ENCODE data around the gene ZC3H7B.

ZC3H7B gene

DNA sequence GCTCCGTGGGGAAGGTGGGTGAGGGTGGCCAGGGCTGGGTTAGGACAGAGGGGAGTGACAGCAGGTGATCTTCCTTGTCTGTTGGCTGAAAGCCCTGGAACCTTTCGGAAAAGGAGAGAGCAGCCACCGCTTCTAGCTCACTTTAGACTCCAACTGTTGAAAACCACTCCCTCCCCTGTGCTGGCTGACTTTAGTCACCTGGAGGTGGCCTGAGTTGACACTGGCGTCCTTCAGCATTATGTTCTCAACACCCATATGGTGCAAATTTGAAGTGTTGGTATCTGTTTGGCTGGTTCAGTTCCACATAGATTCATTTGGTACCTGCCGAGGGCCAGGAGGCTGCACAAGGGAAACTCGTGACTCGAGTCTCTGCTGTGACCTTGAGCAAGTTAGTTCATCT is 28.8 kb downstream of the ZC3H7B start:
- no peak for DNase-seq

DNA sequence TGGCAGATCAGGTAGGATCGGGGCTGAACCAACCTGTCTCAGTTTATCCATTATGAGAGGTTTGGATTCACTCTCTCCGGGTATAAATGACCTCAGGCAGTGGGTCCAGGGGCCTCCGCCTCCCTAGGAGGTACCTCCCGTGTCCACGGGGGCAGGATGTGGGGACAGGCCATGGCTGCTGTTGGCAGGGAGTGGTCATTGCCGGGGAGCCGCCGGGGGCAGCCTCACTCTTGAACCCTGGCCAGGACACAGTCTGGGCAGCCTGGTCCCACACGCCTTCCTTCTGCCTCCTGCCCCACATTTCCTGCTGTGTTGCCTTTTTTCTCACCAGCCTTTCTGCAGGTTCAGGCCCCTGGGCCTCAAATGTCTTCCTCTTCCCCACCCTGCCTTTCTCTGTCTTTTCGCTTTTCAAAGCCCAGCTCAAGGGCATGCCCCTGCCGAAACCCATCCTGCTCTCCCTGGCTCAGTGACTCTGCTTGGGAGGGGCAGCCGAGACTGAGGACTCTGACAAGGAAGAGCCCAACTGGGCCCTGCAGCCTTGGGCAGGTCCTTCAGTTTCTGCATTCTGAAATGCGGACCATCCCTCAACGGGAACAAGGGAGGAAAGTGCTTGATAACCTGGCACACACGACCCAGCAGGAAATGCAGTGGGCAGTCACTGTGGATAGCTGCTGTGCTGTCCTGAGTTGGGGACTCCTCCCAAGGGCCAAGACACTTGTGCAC is 31.1 kb downstream of the ZC3H7B start:
- DNase-seq = no peak

DNA sequence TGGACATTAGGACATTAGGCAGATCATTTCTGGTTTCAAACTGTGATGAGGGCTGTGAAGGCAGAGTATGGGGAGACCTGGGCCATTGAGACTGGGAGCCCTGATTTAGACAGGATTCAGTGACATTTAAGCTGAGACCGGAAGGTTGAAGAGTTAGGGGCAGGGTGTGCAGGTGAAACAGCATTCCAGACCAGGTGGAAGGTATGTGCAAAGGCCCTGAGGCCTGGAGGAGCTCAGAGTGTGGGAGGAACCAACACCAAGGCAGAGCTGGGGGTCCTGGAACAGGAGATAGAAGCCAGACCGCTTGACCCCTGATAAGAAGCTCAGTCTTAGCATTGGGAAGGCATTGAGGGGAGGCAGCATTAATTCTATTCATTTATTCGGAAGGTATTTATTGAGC is 32.5 kb downstream of the ZC3H7B start:
- no peak for DNase-seq

DNA sequence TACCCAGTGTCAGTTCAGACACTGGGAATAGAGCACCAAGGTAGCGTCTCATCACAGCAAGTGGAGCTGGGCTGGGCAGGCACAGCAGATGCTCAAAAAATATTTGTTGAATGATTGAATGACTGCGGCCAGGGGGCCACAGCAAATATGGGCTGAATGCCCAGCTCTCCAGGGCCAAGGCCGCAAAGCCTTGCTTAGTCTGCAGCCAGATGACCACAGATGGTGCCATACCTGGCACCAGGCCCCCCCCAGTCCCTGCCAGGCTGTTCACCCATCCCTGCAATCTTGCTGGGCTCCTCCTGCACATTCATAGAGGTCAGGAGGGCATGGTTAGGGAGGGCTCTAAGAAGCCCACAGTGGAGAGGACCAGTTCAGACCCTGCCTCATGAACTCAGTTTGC is 32.9 kb downstream of the ZC3H7B start:
- DNase-seq = no peak

DNA sequence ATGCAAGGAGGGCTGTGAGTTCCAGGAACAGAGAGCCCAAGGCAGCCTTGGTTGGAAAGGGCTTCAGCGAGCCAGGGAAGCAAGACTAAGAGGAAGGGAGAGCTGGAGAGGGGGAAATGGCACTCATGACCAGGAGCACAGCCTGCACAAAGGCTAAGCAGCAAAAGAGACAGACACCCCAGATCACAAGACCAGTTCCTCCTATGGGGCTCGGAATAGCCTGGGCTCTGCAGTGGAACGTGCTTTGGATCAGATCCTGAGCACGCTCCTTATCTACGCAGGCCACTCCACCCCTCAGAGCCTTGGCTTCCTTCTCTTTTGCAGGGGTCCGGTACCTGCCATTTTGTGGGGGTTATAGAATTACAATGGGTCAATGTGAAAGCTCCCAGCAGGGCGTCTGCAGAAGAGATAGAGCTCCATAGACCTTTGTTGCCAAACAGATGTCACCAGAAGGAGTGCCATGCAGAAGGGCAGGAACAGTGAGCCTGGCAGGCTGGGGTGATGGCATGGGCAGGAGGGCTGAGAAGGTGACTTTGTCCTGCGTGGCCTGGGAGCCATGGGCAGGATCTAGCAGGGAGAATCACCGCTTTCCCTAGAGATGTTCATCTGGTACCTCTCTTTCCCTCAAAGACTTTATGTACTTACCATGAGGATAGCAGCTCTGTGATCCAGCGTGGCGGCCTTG is 33.8 kb downstream of the ZC3H7B start:
- DNase-seq = no peak

DNA sequence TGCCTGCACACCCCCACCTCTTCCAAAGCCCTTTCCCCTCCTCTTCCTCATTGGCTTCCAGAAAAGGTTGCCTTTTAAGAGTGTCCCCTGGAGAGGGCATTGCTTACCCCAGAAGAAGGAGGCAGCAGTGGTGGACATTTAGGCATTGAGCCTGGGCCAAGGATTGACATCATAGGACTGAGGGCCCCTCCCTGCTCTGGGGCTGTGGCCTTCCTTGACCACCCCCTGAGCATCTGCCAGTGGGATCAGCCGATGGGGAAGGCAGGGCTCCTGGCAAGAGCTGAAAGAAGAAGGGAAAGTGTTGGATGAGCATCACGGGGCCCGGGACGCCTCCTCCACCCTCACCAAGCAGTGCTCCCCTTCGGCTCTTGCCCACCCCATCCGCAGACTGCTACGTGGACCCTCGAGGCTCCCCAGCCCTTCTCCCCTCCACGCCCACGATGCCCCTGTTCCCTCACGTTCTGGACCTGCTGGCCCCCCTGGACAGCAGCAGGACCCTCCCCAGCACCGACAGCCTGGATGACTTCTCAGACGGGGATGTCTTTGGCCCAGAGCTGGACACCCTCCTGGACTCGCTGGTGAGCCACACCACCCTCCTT is 37.4 kb downstream of the ZC3H7B start:
- DNase-seq = no peak

DNA sequence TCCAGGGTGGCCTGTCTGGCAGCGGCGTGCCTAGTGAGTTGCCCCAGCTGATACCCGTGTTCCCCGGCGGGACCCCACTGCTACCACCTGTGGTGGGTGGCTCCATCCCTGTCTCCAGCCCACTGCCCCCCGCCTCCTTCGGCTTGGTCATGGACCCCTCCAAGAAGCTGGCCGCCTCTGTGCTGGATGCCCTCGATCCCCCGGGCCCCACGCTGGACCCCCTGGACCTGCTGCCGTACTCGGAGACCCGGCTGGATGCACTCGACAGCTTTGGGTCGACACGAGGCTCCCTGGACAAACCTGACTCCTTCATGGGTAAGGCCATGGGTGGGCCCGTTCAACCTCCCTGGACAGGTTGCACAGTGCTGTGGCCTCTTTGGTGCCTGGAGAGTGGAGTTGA is 38.5 kb downstream of the ZC3H7B start:
- DNase-seq = no peak

DNA sequence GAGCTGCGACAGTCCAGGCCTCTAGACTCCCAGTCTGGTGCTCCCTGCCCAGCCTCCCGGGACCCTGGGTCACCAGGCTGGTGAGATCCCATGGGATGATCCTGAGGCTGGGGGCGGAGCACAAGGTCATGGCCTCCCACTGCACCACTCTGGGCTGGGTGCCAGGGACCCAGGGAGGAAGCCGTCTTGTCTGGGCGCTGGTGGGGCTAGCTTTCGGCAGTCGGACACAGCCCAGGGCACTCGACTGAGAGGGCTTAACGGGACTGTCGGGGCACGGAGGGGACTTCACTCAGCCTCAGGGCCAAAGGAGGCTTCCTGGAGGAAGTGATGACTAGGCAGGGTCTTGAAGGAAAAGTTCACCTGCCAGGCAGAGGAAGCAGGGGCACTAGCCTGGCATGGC is 39.0 kb downstream of the ZC3H7B start:
- DNase-seq = no peak

DNA sequence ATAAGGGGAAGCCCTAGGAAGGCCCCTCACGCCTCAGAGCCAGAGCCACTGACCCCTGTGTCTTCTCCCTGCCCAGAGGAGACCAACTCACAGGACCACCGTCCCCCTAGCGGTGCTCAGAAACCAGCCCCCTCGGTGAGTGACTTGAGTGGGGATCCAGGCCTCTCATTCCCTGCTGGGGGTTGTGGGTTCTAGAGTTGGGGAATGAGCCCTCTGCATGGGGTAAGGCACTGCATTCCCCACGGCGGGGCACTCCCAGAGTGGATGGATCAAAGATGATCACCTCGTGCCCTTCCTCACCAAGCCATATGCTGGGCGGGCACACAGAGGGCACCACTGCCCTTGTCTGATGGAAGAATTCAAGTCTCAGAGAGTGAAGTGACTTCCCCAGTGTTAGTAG is 39.7 kb downstream of the ZC3H7B start:
- no peak for DNase-seq

DNA sequence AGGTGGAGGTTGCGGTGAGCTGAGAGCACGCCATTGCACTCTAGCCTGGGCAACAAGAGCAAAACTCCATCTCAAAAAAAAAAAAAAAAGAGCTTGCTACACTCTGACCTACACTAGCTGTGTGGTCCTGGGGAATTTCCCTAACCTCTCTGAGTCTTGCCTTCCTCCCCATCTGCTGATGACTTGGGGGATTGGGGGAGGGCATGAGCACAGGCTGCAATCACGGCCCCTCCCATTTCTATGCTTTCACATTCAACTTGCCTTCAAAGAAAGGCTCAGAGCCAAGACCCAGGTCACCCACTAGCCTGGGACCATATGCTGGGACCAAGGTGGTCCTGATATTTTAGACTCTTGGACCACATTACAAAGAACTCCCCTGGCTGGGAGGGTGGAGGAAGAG is 40.7 kb downstream of the ZC3H7B start:
- DNase-seq = no peak

DNA sequence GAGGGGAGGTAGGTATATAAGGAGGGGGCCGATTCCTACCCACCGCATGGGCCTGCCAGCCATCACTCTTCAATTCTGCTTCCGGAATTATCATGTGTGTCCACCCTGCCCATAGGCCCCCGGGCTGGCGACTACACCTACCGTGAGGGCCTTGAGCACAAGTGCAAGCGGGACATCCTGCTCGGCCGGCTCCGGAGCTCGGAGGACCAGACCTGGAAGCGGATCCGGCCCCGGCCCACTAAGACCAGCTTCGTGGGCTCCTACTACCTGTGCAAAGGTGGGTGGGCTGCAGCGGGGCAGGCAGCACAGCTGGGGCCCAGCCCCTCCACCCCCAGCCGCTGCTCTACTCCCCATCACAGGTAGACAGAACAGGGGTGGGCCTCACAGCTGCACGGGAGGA is 42.0 kb downstream of the ZC3H7B start:
- DNase-seq = no peak

DNA sequence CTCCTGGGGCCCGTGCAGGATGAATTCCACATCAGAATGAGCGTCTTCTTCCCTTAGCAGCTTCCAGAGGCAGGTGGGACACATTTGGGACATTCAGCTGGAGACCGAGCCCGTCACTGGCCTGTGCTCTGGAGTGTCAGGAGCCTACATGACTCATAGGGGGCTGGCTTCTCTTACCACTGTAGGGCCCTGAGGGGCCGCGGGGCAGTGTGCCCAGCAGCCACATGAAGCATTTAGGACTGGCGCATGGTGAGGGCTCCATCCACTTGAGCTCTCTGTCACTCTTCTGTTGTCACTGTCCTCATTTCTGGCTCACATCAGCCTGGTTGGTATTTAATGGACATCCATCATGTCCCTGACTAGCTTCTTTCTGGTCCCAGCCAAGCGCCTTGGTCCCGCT is 42.4 kb downstream of the ZC3H7B start:
- no peak for DNase-seq

DNA sequence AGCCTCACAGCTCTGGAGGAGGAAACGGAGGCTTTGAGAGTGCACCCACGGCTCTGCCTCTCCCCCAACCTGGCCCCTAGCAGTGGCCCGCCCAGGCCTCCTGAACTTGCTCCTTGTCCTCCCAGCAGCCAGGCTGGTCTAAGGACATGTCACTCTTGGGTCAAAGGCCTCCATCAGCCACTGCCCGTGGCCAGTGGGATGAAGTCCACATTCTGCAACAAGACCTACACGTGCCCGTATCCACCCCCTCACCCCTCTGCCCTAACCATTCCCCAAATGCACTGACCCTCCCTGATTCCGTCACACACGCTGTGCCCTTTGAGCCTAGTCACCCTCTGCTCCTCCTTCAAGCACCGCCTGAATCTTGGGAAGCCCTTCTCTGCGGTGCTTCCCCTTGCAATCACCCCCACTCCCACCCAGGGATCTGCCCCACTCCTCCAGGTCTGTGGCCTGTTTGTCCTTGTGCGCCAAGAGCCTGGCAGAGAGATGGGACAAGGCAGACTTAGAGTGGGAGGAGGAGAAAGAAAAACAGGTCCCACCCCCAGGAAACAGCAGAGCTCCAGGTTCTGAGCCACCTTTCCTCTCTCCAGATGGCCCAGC is 43.0 kb downstream of the ZC3H7B start:
- no peak for DNase-seq

DNA sequence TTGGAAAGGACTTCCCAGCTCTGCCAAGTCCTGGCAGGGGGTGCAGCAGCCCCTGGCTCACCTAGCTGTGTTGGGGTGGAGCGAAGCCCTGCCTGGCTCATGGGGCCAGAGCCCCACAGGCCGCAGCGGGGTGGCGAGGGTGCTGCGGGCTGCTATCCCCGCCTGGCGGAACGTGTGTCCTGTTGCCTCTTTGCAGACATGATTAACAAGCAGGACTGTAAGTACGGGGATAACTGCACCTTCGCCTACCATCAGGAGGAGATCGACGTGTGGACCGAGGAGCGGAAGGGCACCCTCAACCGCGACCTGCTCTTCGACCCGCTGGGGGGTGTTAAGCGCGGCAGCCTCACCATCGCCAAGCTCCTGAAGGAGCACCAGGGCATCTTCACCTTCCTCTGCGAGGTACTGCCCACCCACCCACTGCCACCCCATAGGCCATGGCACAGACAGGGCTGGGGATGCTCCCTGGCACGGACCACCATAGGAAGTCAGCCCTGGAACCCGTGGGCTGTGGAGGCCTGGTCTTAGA is 44.5 kb downstream of the ZC3H7B start:
- no peak for DNase-seq

DNA sequence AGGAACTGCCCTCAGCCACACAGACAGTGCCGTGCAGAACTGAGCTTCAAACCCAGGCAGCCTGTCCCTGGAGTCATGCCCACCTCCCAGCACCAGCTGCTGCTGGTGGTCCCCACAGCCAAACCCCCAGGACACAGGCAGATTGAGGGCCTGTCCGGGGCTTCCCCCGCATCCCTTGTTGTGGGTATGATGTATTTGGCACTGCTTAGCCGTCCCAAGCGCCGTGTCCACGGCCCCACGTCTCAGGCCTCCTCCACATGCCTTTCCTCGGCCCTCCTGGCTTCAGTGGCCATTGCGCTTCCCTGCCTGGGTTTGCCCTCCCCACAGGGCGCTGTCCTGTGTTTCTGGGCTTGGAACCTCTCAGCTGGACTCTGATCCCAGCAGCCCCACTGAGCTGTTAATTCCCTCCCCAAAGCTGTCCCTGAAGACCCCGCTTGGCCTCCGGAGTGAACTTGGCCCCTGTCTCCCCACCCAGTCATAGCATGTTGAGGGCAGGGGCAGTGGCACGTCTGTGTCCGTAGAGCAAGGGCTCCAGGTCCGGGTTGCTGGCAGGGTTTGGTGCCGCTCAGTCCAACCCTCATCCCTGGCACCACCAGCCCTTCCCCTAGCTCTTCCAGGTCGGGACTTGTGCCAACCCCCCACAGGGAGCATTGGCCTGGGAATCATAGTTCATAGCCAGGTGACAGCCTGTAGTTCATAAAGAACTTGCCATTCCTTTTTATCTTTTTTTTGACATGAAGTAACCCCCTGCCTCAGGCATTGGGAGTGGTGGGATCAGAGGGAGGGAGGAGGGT is 45.9 kb downstream of the ZC3H7B start:
- DNase-seq = no peak

DNA sequence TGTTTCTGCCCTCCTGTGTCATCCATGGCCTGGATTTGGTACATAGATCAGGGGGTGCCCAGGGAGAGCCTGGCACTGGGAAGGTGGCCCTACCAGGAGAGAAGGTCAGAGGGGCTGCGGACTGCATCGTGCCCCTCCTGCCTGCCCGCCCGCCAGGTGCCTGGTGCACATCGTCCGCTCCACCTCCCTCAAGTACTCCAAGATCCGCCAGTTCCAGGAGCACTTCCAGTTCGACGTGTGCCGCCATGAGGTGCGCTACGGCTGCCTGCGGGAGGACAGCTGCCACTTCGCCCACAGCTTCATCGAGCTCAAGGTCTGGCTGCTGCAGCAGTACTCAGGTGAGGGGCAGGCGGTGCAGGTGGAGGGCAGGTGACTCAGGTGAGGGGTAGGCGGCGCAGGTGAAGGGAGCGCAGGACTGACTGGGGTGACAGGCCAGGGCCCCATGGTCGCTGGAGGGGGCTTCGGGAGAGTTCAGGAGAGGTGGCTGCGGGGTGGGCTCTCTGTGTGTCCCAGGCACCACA is 47.7 kb downstream of the ZC3H7B start:
- DNase-seq = no peak

DNA sequence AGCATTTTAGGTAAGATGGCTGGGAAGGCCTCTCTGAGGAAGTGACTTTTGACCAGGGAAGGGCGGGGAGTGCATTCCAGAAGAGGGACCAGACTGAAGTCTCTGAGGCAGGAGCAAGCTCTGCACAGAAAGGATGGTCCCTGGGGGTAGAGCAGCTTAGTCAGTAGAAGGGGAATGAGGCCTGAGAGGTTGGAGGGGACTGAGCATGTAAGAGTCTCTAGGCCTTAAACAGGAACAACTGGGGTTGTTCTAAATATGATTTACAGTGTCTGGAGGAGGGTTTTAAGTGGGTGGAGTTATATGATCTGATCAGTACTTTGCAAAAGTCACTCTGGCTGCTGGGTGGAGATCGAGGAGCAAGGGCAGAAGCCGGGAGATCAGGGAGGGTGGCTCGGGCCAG is 48.8 kb downstream of the ZC3H7B start:
- DNase-seq = no peak

DNA sequence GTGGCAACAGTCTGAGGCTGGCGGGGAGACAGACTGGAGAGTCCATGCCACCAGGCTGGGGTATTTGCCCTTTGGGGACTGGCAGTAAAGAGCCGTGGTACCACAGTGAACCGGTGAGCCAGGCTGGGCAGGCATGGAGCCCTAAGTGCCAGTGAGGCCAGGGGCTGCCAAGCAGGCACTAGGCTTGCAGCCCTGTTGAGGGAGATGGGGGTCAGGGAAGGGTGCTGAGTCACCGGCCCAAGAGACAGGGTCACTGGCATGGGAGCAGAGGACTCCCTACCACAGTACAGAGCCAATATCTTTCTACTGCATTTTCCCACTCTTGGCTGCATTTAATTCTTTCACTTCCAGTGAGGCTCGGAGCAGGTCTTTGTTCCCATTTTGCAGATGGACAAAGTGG is 49.7 kb downstream of the ZC3H7B start:
- no peak for DNase-seq

DNA sequence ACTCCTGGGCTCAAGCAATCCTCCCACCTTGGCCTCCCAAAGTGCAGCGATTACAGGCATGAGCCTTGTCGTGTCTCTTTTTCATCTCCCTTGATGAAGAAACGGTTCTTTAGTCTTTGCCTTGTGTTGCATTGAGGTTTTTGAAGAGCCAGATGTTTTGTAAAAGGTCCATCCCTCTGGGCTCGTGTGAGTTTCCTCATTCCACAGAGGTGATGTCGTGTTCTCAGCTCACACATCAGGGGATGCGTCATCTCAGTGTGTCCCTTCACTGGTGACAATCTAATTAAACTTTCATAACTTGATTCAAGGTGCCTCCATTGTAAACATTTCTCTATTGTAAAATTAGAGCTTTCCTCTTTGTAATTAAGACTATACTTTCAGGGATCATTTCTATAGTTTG is 50.7 kb downstream of the ZC3H7B start:
- DNase-seq = no peak

DNA sequence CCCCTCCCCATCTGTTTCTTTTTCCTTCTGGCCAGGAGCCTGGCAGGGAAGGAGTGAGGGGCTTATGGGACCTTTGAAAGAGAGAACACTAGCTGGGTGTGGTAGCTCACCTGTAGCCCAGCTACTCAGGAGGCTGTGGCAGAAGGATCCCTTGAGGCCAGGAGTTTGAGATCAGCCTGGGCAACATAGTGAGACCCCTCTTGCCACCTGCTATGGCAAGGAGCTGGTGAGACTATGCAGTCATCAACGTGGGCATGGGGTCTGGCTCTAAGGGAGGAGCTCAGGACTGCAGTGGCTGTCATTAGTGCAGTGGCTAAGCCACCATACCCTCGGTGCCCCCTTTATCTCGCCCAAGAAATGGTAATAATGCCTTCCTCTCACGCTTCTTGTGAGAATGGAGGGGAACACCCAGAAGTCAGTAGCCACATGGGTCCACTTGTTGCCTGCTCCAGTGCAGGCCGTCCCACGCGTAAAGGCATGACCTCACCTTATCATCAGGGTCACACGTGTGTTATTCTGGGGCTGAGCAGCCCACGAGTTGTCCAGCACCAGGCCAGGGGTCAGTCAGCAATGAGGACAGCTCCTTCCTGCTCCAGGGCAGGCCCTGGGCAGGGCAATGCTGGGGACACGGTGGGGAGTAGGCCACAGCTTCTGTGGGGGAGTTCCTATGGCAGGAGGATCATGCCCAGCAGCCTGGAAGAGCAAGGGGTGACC is 52.7 kb downstream of the ZC3H7B start:
- DNase-seq = no peak

DNA sequence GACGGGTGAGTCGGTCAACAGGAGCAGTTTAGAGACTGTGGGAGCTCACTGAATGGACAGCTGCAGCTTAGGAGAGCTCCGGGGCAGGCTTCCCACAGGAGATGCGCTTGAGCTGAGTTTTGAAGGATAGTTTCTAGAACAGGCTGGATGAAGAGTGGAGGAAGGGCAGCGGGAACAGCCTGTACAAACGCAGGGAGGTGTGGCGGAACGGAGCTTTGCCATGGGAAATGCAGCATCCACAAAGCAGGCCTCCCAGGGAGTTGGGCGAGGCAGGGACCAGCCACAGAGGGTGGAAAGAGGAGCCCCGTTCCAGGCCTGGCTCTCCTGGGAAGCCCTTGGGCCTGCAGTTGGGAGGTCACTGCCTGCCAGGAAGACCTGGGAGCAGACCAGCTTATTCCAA is 53.7 kb downstream of the ZC3H7B start:
- DNase-seq = no peak

DNA sequence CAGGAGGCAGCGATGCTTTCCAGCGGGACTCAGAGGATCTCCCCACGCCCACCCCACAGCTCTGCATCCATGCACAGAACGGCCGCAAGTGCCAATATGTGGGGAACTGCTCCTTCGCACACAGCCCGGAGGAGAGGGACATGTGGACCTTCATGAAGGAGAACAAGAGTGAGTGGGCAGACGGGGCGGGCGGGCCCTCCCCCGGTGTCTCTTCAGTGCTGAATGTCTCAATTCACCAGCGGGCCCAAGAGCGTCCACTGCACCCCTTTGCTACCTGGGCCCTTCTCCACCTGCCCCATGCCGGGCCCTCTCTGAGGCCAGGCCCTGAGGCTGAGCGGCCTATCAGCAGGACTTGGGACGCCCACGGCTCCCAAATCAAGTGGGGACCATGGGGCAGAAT is 54.6 kb downstream of the ZC3H7B start:
- no peak for DNase-seq

Measured in DMS153 (cell line).